BJ (cell line): ENCODE data around the gene TSR3. TPM values are rescaled to one million over a fixed set of nuclear protein-coding genes. Genes with fewer than 3 reads are reported as not detected.

Experiments
- CTCF ChIA-PET: fragments of 350-600 bp; formaldehyde crosslinking; extraction: SDS; loops from one replicate; lab custom pipeline; 2021; ENCODE audit warnings: antibody characterized with exemption, inconsistent platforms; lab: Yijun Ruan, JAX
- POLR2A ChIA-PET: fragments of 300-600 bp; sonication (Branson Sonifier 250); formaldehyde crosslinking; extraction: SDS; loops from one replicate; lab custom pipeline; 2021; ENCODE audit warnings: antibody characterized with exemption; lab: Charles Lee
- DNase-seq: peaks from one replicate; pipeline ENCODE4 v3.0.0-alpha.2; 2011; ENCODE audit warnings: low read depth
- H3K27me3 ChIP-seq: 2 replicates; pipeline ENCODE4 v1.6.0; 2011; ENCODE audit warnings: low read length; ENCODE audit not compliant: control insufficient read depth, insufficient read depth
- H3K36me3 ChIP-seq: 2 replicates; pipeline ENCODE4 v1.5.1; 2011; ENCODE audit warnings: low read length; ENCODE audit not compliant: control insufficient read depth, insufficient read depth
- H3K4me3 ChIP-seq: 2 replicates; pipeline ENCODE4 v1.5.1; 2011; ENCODE audit warnings: low read depth, mild to moderate bottlenecking, control low read depth, low read length
- polyA plus RNA-seq: library from polyadenylated mRNA; depleted of rRNA; stranded (reverse); fragments of >200 nt; gene quantifications from 2 replicates; pipeline ENCODE4 v1.2.3, GENCODE V29; 2011
- TF ChIP-seq, protein P1 (sequence below): IDR thresholded peaks from 2 replicates; pipeline ENCODE4 v1.5.1; 2011; ENCODE audit warnings: low read depth, mild to moderate bottlenecking, control low read depth, inconsistent platforms, low read length, moderate library complexity; ENCODE audit not compliant: insufficient read depth

Gene TSR3
- polyA plus RNA-seq, 1 experiment = 52.3 TPM

DNA sequence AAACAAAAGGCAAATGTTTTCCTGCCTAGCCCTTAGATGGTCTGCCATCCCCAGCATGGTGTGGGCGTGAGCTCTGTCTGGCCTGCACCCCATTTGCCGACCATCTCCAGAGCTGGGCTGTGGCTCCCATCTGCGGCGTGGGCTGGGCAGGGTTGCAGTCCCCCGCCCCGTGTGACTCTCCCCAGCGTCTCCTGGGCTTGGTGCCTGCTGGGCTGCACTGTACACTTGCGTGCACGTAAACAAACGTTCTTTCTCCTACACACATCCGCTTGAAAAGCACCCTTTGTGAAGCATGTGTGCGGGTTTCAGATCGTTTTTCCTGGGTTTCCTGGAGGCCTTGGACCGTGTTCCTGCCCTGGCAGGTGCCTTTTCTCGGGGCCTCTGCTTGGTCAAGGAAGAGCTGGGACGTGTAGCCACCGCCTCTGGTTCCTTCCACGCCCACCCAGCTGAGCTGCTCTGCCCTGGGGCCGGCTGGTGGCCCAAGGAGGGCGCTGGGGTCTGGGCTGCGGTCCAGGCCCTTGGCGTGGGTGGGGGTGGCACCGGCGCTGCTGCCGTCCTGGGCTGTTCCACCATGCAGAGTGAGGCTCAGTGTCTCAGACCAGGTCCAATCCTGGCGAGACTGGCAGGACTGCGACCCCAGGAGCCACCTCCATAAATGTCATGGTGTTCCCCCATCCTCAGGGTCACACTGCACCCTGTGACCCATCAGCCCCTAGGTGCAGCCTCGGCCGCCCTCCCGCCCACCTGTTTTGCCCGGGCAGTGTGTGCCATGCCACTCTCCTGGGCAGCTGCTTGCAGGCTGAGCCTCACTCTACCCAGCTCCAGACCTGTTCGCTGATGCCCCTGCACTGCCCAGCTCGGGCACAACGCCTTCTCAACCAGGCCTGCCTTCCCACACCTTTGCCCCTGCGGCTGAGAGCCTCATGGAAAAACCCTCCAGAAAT, 28.1 kb downstream of the TSR3 start:
- Histone ChIP-seq H3K27me3 (no peaks in the 10 kb centered on the region), H3K36me3 (peaks cover 39% of the 10 kb centered on the region), H3K4me3 (no peak overlapping the region)
- POLR2A ChIA-PET = no interaction called here
- CTCF ChIA-PET = no interaction called here
- TF ChIP-seq, protein P1, sequence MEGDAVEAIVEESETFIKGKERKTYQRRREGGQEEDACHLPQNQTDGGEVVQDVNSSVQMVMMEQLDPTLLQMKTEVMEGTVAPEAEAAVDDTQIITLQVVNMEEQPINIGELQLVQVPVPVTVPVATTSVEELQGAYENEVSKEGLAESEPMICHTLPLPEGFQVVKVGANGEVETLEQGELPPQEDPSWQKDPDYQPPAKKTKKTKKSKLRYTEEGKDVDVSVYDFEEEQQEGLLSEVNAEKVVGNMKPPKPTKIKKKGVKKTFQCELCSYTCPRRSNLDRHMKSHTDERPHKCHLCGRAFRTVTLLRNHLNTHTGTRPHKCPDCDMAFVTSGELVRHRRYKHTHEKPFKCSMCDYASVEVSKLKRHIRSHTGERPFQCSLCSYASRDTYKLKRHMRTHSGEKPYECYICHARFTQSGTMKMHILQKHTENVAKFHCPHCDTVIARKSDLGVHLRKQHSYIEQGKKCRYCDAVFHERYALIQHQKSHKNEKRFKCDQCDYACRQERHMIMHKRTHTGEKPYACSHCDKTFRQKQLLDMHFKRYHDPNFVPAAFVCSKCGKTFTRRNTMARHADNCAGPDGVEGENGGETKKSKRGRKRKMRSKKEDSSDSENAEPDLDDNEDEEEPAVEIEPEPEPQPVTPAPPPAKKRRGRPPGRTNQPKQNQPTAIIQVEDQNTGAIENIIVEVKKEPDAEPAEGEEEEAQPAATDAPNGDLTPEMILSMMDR = no peak
- DNase-seq = no peak

DNA sequence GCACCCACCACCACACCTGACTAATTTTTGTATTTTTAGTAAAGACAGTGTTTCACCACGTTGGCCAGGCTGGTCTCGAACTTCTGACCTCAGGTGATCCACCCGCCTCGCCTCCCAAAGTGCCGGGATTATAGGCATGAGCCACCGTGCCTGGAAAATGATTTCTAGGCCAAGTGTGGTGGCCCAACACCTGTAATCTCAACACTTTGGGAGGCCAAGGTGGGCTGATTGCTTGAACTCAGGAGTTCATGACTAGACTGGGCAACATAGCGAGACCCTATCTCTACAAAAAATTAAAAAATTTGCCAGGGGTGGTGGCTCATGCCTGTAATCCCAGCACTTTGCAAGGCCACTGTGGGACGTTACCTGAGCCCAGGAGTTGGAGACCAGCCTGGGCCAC, 29.3 kb downstream of the TSR3 start:
- CTCF ChIA-PET = no interaction called here

DNA sequence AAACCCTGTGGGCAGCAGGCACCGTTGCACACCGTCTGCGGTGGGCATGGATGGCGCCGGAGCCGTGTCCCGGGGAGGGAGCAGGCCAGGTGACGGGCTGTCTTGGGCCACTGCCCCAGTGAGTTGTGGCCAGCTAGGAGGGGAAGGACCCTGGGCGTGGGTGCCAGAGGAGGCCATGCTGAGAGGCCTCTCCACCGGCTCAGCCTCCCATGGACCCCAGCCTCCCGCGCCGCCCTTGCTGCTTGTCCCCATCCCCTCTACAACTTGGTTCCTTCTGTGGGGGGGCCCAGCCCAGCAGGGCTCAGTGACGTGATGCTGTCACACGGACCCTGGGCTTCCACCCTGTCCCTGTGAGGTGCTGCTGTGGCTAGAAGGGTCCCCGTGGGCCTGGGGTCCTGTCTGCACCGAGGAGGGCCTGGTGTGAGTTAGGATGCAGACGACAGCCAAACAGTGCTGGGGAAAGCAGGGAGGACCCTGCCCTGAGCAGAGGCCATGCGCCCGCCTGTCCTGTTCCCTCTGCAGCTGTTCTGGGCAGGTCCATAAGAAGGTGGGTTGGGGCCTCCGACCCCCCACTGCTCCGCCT, 30.9 kb downstream of the TSR3 start:
- POLR2A ChIA-PET = no interaction called here
- TF ChIP-seq, protein P1 = no peak
- CTCF ChIA-PET = no interaction called here
- H3K4me3 ChIP-seq = no peak overlapping the region
- no peak for DNase-seq
- H3K36me3 ChIP-seq = peaks cover 56% of the 10 kb centered on the region
- no peaks in the 10 kb centered on the region for H3K27me3 ChIP-seq

More for the DNA sequence above, 29.3 kb downstream of the TSR3 start:
- TF ChIP-seq, protein P1 = no peak
- Histone ChIP-seq H3K36me3 (peaks cover 49% of the 10 kb centered on the region), H3K27me3 (no peaks in the 10 kb centered on the region), H3K4me3 (no peak overlapping the region)
- DNase-seq = no peak
- POLR2A ChIA-PET = no interaction called here

DNA sequence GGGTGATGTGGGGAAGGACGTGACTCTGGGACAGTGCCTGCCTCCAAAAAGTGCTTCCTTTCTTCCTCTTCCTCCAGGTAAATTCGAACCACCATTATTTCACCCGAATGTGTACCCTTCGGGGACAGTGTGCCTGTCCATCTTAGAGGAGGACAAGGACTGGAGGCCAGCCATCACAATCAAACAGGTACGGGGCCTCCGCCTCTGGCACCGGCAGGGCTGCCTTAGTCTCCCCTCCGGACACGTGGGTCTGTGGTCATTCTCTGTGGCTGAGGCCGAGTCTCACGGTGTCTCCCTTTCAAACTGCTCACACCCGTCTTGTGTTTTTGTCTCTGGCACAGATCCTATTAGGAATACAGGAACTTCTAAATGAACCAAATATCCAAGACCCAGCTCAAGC, 31.6 kb downstream of the TSR3 start:
- TF ChIP-seq, protein P1 = no peak
- CTCF ChIA-PET = no interaction called here

DNA sequence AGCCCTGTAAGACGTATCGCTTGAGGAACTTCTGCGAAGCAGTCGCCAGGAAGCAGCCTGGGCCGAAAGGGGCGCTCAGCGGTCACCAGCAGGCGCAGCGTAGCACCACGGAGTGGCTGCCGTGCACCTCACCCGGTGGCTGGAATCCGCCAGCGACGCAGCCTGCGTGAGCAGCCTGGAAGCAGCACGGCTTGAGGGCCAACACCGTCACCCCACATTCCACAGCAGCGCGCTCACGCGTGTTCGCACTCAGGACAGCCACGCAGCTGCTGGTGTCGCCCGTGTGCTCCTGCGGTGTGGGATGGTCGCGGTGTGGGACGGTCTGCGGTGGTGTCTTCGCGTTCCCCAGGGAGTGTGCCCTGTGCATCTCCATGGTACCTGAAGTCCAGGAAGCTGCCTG, 32.6 kb downstream of the TSR3 start:
- DNase-seq = no peak
- Histone ChIP-seq H3K27me3 (no peaks in the 10 kb centered on the region), H3K4me3 (no peak overlapping the region), H3K36me3 (peaks cover 57% of the 10 kb centered on the region)
- ChIA-PET CTCF (no interaction called here), POLR2A (no interaction called here)
- TF ChIP-seq, protein P1 = no peak

More for the DNA sequence above, 31.6 kb downstream of the TSR3 start:
- no peaks in the 10 kb centered on the region for H3K27me3 ChIP-seq
- peaks cover 55% of the 10 kb centered on the region for H3K36me3 ChIP-seq
- no peak overlapping the region for H3K4me3 ChIP-seq
- POLR2A ChIA-PET = no interaction called here
- DNase-seq = no peak
